Measurements from ENCODE around the gene ART5.

Gene ART5

DNA sequence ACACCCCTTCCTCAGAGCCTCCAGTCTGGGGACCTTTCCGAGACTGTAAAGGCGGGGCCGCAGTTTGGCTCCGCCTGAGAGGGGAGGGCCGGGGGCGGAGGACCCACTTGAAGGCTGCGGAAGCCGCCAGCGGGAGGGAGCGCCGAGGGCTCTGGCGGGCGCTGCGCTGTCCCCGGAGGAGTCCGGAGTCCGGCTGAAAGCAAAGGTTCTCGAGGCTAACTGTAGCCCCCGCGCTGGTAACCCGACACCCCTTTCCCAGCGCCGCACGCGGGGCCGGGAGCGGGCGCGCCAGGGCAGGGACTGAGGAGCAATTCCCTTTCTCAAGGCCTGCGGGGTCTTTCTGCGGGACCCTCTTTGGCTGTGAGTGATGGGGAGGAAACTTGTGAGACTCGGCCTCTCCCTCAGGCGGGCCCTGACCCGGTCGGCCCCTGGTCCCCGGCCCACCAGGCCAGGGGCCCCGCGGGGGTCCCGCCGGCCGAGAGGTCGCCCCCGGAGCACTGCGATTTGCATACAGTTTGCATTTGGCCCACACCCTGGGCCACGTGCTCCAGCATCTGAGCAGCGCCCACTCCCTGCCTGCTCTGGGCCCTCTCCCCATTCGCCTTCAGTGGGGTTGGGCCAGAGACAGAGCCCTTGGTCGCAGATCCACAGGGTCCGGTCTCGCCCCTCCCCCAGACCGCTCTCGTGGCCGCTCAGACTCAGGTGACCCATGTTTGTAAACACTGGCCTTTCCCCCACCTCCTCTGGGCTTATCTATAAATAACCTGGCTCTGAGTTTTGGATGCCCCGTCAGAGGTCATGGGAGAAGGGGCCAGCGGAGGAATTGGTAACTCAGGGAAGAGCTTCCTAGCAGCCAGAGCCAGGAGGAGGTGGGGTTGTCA lies 519 bp upstream of the ART5 start:
- TF ChIP-seq CTCF (IDR thresholded peaks at IDR 0.05; ENCODE audit: control insufficient read depth, extremely low read depth, insufficient read depth): no peak
- no peak for DNase-seq (ENCODE audit: low read depth)
- no peak overlapping the region for H3K4me3 ChIP-seq (ENCODE audit: low read depth, low read length)

DNA sequence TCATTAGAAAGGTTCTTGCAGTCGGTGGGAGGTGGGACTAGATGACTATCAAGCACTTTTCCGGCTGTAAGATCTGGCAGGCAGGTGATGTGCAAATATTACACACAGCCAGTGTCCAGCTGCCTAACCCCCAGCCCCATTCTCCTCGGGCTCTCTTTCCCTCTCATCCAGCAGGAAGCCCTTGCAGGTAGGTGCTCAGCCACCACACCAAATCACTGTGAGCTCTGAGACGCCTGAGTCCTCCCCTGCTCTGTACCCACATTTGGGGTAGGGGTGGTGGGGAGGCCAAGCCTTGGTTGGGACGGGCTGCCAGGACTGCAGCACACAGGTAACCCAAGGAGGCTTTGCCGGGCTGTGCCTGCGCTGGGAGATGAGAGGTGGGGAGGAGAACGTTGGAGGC lies 601 bp downstream of the ART5 start:
- no peak for TF ChIP-seq CTCF (IDR thresholded peaks at IDR 0.05; ENCODE audit: control insufficient read depth, extremely low read depth, insufficient read depth)
- H3K4me3 ChIP-seq (ENCODE audit: low read depth, low read length): no peak overlapping the region
- DNase-seq (ENCODE audit: low read depth): no peak

GRCh38 chr11:3639841-3640240 lies 2.0 kb downstream of the ART5 start:
- TF ChIP-seq CTCF (IDR thresholded peaks at IDR 0.05; ENCODE audit: control insufficient read depth, extremely low read depth, insufficient read depth): no peak
- no peak for DNase-seq (ENCODE audit: low read depth)
- H3K4me3 ChIP-seq (ENCODE audit: low read depth, low read length): no peak overlapping the region

DNA sequence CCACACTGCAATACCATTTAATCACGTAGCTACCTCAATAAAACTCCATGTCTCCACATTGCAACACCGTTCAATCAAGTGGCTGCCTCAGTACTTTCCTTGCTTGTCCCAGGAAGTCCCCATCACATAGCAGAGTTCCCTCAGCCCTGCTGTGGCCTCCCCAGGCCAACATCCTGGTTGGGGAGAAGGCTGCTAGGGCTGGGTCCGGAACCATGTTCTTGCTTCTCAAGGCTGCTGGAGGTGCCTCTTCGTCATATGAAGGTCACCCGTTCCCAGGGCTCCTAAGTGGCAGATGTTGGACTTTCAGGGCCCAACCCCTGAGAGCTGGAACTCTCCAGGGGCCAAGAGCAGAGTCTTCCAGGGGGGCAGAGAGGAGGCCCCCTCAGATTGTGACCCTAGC lies 3.3 kb downstream of the ART5 start:
- no peak overlapping the region for H3K4me3 ChIP-seq (ENCODE audit: low read depth, low read length)
- no peak for DNase-seq (ENCODE audit: low read depth)
- no peak for TF ChIP-seq CTCF (IDR thresholded peaks at IDR 0.05; ENCODE audit: control insufficient read depth, extremely low read depth, insufficient read depth)

- no peak for TF ChIP-seq CTCF (IDR thresholded peaks at IDR 0.05; ENCODE audit: control insufficient read depth, extremely low read depth, insufficient read depth)
- DNase-seq (ENCODE audit: low read depth): no peak
- no peak overlapping the region for H3K4me3 ChIP-seq (ENCODE audit: low read depth, low read length)
Measured at GRCh38 chr11:3637201-3637600, 4.6 kb downstream of the ART5 start.

DNA sequence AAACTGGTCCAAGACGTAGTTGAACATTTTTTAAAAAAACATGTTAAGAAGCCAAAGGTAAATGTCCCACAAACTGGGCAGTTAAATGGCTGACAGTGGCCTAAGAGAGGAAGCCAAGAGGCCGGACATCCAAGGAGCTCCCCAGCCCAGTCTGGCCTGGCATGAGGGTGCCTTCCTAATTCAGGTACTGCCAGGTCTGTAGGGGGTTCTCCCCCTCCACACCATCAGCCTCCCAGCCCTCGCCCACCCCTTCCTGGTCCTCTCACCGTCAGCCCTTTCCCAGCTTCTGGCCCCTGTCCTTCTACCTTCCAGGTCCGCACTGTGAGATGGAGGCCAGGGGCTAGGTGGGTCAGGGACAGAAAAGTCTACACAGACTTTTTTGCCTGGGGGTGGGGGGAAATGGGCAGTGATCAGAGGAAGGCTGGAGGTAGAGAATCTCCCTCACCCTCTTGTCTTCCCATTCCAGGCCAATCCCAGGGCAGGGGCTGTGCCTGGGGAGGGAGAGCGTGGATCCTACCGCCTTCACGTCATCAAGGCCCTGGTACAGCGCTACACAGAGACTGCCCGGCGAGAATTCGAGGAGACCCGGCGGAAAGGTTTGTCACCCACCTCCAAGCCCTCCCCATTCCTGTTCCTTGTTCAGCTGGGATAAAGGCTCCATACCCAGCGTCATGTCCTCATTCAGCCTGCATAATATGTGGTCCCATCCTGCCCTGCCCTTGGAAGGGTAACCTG lies 6.0 kb downstream of the ART5 start:
- no peak for TF ChIP-seq CTCF (IDR thresholded peaks at IDR 0.05; ENCODE audit: control insufficient read depth, extremely low read depth, insufficient read depth)
- H3K4me3 ChIP-seq (ENCODE audit: low read depth, low read length): no peak overlapping the region
- no peak for DNase-seq (ENCODE audit: low read depth)

All from LNCaP clone FGC (cell line).